ENCODE data around the gene ITGA2B. TPM values are rescaled to one million over a fixed set of nuclear protein-coding genes. Genes with fewer than 3 reads are reported as not detected.
A peak's percentile ranks its signal among the peaks of the same experiment; 100 is the strongest.
"Not testable (repeated sequence)": the region's sequence is repeated elsewhere in the genome, so short reads cannot be mapped to it uniquely, and the experiment has no call there.

The ITGA2B gene
- total and polyA plus RNA-seq, 8 donors = under 0.01 to 2.4 (median 0.46) TPM; not detected in 3

DNA sequence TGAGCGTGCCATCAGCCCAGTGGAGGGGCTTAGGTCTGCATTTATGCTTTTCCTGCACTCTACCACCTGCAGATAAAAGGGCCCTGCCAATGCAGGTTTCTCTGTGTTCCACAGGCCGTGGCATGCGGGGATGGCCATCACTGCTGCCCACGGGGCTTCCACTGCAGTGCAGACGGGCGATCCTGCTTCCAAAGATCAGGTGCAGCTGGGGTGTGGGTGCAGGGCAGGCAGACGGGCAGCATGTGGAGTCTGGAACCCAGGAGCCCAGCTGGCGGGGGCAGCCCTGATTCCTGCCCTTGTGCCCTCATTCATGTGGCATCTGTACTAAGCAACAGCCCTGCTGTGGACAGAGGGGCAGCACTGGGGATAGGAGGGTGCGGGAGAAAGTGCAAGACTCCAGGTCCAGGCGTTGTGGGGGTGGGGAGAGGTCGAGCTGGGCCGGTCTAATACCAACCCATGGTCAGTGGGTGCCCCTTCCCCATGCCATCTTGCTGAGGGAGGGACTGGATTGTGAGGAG, 39.8 kb downstream of the ITGA2B start:
- Histone ChIP-seq H3K27me3 (no peaks in the 10 kb centered on the region), H3K4me1 (peaks cover 12 to 56% (median 21%) of the 10 kb centered on the region in 4 donors), H3K9me3 (no peaks in the 10 kb centered on the region), H3K27ac (no peak overlapping the region), H3K4me3 (no peak overlapping the region), H3K36me3 (peaks cover 38 to 51% (median 49%) of the 10 kb centered on the region in 4 donors)
- no peak for DNase-seq
- TF ChIP-seq POLR2AphosphoS5 (IDR thresholded peaks at IDR 0.05) (no peak), EP300 (IDR thresholded peaks at IDR 0.05) (no peak), POLR2A (IDR thresholded peaks at IDR 0.05) (no peak)
- WGBS, 5 donors = 78 to 90% (median 87%) methylated on average over 11 to 12 of the region's 12 CpGs
- intact Hi-C loops (cut with DNase I; ENCODE audit: low total_unique reads) = no loop called here

DNA sequence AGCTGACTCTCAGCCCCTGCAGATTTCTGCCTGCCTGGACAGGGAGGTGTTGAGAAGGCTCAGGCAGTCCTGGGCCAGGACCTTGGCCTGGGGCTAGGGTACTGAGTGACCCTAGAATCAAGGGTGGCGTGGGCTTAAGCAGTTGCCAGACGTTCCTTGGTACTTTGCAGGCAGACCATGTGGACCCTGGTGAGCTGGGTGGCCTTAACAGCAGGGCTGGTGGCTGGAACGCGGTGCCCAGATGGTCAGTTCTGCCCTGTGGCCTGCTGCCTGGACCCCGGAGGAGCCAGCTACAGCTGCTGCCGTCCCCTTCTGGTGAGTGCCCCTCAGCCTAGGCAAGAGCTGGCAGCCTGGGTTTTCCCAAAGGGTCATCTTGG, 40.5 kb downstream of the ITGA2B start:
- intact Hi-C loops (cut with DNase I; ENCODE audit: low total_unique reads) = no loop called here

DNA sequence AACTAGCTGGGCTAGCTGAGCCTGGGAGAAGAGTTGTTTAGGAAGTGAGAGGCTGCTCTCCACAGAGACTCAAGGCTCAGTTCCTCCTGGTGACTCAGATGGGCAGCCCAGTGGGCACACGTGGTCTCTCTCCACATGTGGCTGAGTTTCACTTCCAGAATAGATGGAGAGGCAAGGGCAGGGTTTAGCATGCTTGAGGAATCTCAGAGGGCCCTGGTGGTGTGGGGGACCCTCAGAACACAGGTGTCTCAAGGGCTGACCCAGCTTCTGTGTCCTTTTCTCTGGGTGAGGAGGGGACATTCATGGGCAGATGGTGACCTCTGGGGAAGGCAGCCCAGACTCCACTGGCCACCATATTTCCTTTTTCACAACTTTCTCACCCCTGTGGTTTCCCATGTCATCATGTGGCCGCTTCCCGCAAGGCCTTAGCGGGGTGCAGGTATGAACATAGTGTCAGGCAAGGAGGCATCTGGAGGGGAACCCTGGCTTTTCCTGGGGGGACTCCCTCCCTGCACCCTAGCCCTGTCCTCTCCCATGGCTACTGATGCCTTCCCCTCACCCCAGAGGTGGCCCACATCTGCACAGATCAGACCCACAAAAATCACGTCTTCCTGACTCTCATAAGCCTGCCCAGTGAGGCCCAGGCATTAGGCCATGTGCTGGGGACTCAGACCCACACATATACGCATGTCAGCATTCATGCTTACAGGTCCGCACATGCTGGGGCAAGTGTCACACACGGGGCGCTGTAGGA, 41.0 kb downstream of the ITGA2B start:
- peaks cover 38 to 51% (median 49%) of the 10 kb centered on the region in 4 donors for H3K36me3 ChIP-seq
- H3K4me1 ChIP-seq = peaks cover 13 to 59% (median 25%) of the 10 kb centered on the region in 4 donors
- no peak for DNase-seq
- no peaks in the 10 kb centered on the region for H3K9me3 ChIP-seq
- TF ChIP-seq POLR2AphosphoS5 (IDR thresholded peaks at IDR 0.05) = no peak
- 74 to 86% (median 79%) methylated on average over 9 of the region's 9 CpGs for WGBS, 5 donors
- intact Hi-C loops (cut with DNase I; ENCODE audit: low total_unique reads) = no loop called here
- H3K4me3 ChIP-seq = no peak overlapping the region
- H3K27ac ChIP-seq = no peak overlapping the region
- H3K27me3 ChIP-seq = no peaks in the 10 kb centered on the region

More for the DNA sequence above, 40.5 kb downstream of the ITGA2B start:
- Histone ChIP-seq H3K9me3 (no peaks in the 10 kb centered on the region), H3K27ac (no peak overlapping the region), H3K4me1 (peaks cover 16 to 62% (median 26%) of the 10 kb centered on the region in 4 donors), H3K36me3 (peaks cover 38 to 51% (median 49%) of the 10 kb centered on the region in 4 donors), H3K27me3 (no peaks in the 10 kb centered on the region), H3K4me3 (no peak overlapping the region)
- DNase-seq = no peak
- TF ChIP-seq POLR2A (IDR thresholded peaks at IDR 0.05) (no peak), CTCF (IDR thresholded peaks at IDR 0.05) (no peak), EP300 (IDR thresholded peaks at IDR 0.05) (no peak), POLR2AphosphoS5 (IDR thresholded peaks at IDR 0.05) (no peak)
- WGBS, 5 donors = 81 to 93% (median 87%) methylated on average over 5 to 6 of the region's 6 CpGs

DNA sequence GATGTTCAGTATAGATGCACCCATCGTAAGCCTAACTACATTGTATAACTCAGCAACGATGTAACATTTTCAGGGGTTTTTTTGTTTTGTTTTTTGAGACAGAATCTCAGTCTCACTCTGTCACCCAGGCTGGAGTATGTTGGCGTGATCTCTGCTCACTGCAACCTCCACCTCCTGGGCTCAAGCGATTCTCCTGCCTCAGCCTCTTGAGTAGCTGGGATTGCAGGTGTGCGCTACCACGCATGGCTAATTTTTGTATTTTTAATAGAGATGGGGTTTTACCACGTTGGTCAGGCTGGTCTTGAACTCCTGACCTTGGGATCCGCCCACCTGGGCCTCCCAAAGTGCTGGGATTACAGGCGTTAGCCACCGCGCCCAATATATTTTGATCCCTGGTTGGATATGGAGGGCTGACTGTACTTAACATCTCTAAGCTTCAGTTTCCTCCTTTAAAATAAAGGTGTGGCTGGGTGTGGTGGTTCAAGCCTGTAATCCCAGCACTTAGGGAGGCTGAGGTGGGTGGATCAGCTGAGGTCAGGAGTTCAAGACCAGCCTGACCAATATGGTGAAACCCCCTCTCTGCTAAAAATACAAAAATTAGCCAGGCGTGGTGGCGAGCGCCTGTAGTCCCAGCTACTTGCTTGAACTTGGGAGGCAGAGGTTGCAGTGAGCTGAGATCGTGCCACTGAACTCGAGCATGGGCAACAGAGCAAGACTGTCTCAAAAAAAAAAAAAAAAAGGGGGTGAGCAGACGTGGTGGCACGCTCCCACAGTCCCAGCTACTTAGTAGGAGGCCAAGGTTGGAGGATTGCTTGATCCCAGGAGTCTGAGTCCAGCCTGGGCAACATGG, 42.0 kb downstream of the ITGA2B start:
- Histone ChIP-seq H3K27ac (peak overlapping the region in 1 of 5 donors; percentile 34), H3K36me3 (peaks cover 30 to 42% (median 41%) of the 10 kb centered on the region in 4 donors), H3K4me1 (peaks cover 11 to 55% (median 23%) of the 10 kb centered on the region in 4 donors)
- intact Hi-C loops (cut with DNase I; ENCODE audit: low total_unique reads); DNase-seq; H3K27me3 ChIP-seq; H3K4me3 ChIP-seq; H3K9me3 ChIP-seq: not testable (repeated sequence)
- WGBS, 5 donors = 72 to 86% (median 83%) methylated on average over 18 of the region's 18 CpGs

DNA sequence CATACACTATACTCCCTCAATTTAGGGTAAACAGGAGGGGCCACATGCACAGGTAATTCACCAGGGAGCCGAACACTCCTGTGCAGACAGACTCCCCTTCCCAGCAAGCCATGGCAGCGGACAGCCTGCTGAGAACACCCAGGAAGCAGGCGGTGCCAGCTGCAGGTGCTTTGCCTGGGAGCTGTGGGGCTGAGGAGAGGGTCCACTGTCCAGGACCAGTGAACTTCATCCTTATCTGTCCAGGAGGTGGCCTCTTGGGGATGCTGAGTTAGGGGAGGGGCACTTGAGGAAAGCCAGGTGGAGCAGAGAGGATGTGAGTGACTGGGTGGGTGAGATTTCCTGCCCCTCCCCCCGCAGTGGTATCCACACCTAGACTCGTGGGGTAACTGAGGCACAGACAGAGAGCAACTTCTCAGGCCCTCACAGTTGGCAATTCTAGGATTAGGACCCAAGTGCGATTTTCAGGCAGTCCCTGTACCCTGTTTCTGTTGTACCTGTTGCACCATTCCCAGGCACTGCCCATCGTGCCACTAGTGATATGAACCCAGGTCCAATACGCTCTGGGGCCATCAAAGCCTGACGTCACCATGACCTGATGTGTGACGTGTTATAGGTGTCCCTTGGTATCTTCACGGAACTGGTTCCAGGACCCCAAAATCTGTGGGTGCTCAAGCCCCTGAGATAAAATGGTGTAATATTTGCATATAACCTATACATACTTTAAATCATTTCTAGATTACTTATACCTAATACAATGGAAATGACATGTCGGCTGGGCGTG, 43.2 kb downstream of the ITGA2B start:
- DNase-seq = no peak
- H3K27ac ChIP-seq = peak overlapping the region; percentile 27 to 89 (median 87)
- TF ChIP-seq POLR2A (IDR thresholded peaks at IDR 0.05) (no peak), CTCF (IDR thresholded peaks at IDR 0.05) (peak in 1 of 7 experiments; percentile 25), POLR2AphosphoS5 (IDR thresholded peaks at IDR 0.05) (no peak)

More for the DNA sequence above, 43.2 kb downstream of the ITGA2B start:
- Histone ChIP-seq H3K27me3 (no peaks in the 10 kb centered on the region), H3K4me1 (peaks cover 11 to 55% (median 23%) of the 10 kb centered on the region in 4 donors), H3K36me3 (peaks cover 18 to 31% (median 29%) of the 10 kb centered on the region in 4 donors), H3K4me3 (peak overlapping the region; percentile 62 to 89 (median 76)), H3K9me3 (no peaks in the 10 kb centered on the region)
- intact Hi-C loops (cut with DNase I; ENCODE audit: low total_unique reads) = no loop called here
- 61 to 66% (median 64%) methylated on average over 13 of the region's 13 CpGs for WGBS, 5 donors

Data from stomach (tissue), 9 donors.